Type B pancreatic cell (in vitro differentiated cells): ENCODE data around the gene SAP130. TPM values are rescaled to one million over a fixed set of nuclear protein-coding genes. Genes with fewer than 3 reads are reported as not detected.

Experiments used
- DNase-seq: peaks from one replicate; pipeline ENCODE4 v3.0.0; 2021; ENCODE audit warnings: mixed read lengths; ENCODE audit not compliant: unreplicated experiment; ENCODE audit errors: extremely low spot score
- H3K27ac Mint-ChIP-seq: 2 replicates; pipeline ENCODE4 v1.8.0; 2021; ENCODE audit warnings: mild to moderate bottlenecking, mixed read lengths
- H3K27me3 Mint-ChIP-seq: 2 replicates; pipeline ENCODE4 v1.8.0; 2021; ENCODE audit warnings: mixed read lengths
- H3K36me3 Mint-ChIP-seq: 2 replicates; pipeline ENCODE4 v1.8.0; 2021; ENCODE audit warnings: mixed read lengths
- H3K4me1 Mint-ChIP-seq: one replicate; pipeline ENCODE4 v1.8.0; 2021; ENCODE audit warnings: mixed read lengths; ENCODE audit not compliant: unreplicated experiment
- H3K4me3 Mint-ChIP-seq: 2 replicates; pipeline ENCODE4 v1.8.0; 2021; ENCODE audit warnings: mild to moderate bottlenecking, mixed read lengths
- H3K9me3 Mint-ChIP-seq: 2 replicates; pipeline ENCODE4 v1.8.0; 2021; ENCODE audit warnings: mixed read lengths
- total RNA-seq: library from RNA; stranded (reverse); gene quantifications from 2 replicates; pipeline ENCODE4 v1.2.1, GENCODE V29; 2021; ENCODE audit warnings: low replicate concordance
- TF ChIP-seq, protein P1 (sequence below): fragments of 200-600 bp; sonication (generic); conservative IDR thresholded peaks from 2 replicates; pipeline ENCODE4 v1.5.0; 2021; ENCODE audit warnings: antibody characterized with exemption, mild to moderate bottlenecking

SAP130 gene
- total RNA-seq, 1 donor from 2014 or later = 41.9 TPM

DNA sequence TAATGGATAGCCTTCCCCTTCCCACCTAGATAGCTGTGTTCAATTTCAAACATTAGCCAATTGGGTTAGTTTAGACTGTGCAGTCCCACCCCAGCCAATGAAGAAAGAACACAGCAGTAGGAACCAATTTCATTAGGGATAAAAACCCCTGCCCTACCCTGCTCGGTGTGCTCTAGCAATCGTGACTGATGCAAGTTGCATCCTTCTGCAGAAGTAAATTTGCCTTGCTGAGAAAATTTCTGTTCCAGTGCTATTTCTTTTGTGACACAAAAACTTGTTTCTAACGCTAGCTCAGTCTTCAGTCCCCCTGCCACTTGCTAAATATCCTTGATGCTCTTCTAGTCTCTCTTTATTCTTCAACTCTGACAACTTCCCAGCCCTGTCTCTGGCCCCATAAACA is 15.2 kb upstream of the SAP130 start:
- Mint-ChIP-seq H3K27ac (no peak overlapping the region), H3K36me3 (peaks cover 5% of the 10 kb centered on the region), H3K4me1 (no peaks in the 10 kb centered on the region), H3K4me3 (no peak overlapping the region), H3K9me3 (peaks cover 18% of the 10 kb centered on the region), H3K27me3 (no peaks in the 10 kb centered on the region)
- DNase-seq = no peak
- TF ChIP-seq, protein P1, sequence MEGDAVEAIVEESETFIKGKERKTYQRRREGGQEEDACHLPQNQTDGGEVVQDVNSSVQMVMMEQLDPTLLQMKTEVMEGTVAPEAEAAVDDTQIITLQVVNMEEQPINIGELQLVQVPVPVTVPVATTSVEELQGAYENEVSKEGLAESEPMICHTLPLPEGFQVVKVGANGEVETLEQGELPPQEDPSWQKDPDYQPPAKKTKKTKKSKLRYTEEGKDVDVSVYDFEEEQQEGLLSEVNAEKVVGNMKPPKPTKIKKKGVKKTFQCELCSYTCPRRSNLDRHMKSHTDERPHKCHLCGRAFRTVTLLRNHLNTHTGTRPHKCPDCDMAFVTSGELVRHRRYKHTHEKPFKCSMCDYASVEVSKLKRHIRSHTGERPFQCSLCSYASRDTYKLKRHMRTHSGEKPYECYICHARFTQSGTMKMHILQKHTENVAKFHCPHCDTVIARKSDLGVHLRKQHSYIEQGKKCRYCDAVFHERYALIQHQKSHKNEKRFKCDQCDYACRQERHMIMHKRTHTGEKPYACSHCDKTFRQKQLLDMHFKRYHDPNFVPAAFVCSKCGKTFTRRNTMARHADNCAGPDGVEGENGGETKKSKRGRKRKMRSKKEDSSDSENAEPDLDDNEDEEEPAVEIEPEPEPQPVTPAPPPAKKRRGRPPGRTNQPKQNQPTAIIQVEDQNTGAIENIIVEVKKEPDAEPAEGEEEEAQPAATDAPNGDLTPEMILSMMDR = no peak

DNA sequence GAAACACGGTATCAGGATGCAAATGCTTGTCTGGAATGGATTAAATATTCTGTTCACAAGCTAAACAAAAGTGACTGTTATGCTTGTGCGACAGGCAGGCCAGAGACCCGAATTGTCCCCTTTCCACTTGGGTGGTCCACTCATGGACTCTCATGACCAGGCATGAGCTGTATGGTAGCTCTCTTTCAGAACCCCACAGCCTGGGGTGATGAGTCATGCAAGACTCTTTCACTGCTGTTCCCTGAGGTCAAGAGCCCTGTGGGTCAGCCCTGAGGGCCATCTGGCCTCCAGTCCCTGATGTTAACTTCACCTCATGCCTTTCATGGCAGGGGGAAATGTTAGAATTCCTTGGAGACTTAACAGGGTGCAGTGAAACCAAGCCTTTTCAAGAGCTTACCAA is 13.7 kb upstream of the SAP130 start:
- H3K27me3 Mint-ChIP-seq = no peaks in the 10 kb centered on the region
- no peaks in the 10 kb centered on the region for H3K4me1 Mint-ChIP-seq
- peaks cover 27% of the 10 kb centered on the region for H3K9me3 Mint-ChIP-seq
- H3K4me3 Mint-ChIP-seq = no peak overlapping the region
- DNase-seq = no peak
- peaks cover 5% of the 10 kb centered on the region for H3K36me3 Mint-ChIP-seq
- TF ChIP-seq, protein P1 = no peak
- no peak overlapping the region for H3K27ac Mint-ChIP-seq

DNA sequence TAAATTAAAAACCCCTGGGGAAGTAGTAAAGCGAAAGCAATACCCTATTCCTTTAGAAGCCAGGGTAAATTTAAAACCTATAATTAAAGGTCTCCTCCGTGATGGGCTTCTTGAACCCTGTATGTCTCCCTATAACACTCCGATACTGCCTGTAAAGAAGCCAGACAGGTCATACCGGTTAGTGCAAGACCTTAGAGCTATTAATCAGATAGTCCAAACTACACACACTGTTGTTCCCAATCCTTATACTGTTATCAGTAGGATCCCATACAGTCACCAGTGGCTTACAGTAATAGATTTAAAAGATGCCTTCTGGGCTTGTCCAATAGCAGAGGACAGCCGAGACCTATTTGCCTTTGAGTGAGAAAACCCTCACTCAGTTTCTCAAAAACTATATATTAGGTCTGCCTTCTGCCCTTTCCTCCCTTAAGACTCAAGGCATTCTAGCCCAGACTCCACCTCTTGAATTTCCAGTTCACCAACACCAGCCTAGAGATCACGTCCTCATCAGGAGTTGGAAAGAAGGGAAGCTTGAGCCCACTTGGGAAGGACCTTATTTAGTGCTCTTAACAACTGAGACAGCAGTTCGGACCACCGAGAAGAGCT is 12.4 kb upstream of the SAP130 start:
- Mint-ChIP-seq H3K9me3 (peaks cover 31% of the 10 kb centered on the region), H3K36me3 (peaks cover 5% of the 10 kb centered on the region)
- DNase-seq = no peak

DNA sequence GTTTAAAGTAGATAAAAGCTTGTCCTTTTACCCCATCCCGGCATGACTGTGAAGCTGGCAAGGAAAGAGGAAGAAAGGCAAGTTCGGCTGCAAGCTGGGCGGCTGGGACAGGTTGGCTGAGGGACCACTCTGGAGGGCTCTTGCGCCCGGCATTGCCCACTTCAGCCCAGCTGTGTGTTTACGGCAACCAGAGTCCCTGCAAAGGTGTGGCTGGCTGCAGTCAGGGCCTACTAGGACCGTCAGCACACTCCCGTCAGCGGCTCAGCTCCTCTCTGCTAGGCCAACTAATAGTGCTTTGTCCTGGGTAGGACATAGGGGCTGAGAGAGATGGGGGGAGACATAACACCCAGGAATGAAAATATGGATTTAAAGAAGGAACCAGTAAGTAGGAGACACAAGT is 11.7 kb upstream of the SAP130 start:
- Mint-ChIP-seq H3K36me3 (peaks cover 5% of the 10 kb centered on the region), H3K27ac (peak overlapping the region; percentile 81), H3K4me3 (peak overlapping the region; percentile 25), H3K27me3 (no peaks in the 10 kb centered on the region), H3K9me3 (peaks cover 31% of the 10 kb centered on the region), H3K4me1 (no peaks in the 10 kb centered on the region)
- no peak for DNase-seq
- TF ChIP-seq, protein P1 = no peak

More for the DNA sequence above, 12.4 kb upstream of the SAP130 start:
- peak overlapping the region; percentile 74 for H3K4me3 Mint-ChIP-seq
- no peaks in the 10 kb centered on the region for H3K27me3 Mint-ChIP-seq
- TF ChIP-seq, protein P1 = no peak
- peak overlapping the region; percentile 81 for H3K27ac Mint-ChIP-seq
- no peaks in the 10 kb centered on the region for H3K4me1 Mint-ChIP-seq

DNA sequence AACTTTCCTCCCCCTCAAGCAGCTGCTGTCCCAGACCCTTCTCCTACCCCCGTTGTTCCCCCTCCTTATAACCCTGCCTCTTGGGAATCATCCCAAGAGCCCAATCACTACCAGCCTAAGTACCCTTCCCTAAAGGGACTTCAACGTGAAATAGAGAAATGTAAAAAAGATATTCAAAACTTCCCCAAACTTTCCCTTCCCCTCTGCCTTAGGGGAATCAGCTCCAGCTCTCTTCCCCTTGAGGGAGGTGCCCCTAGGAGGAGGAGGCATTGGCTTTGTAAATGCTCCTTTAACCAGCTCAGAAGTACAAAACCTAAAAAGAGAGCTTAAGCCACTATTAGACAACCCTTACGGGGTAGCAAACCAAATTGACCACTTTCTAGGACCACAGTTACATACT is 10.6 kb upstream of the SAP130 start:
- Mint-ChIP-seq H3K27ac (no peak overlapping the region), H3K4me3 (no peak overlapping the region), H3K9me3 (peaks cover 31% of the 10 kb centered on the region), H3K4me1 (no peaks in the 10 kb centered on the region), H3K36me3 (peaks cover 5% of the 10 kb centered on the region), H3K27me3 (no peaks in the 10 kb centered on the region)
- TF ChIP-seq, protein P1 = no peak
- DNase-seq = no peak

DNA sequence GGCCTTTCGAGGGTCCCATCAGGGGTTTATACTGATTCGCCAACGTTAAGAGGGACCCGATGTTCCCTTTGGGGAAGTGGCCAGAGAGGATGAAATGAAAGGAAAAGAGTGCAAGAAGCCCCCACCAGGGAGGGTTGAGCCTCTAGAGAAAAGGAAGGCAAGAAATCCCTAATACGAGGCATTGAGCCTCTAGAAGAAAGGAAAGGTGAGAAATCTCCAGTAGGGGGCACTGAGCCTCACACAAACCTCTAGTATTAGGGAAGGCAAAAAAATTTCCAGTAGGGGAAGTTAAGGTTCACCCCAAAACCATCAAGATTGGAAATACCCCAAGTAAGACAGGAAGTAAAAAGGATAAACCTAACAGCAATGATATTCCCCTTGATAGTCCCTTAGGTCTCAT is 9.8 kb upstream of the SAP130 start:
- Mint-ChIP-seq H3K27me3 (peaks cover 4% of the 10 kb centered on the region), H3K4me1 (no peaks in the 10 kb centered on the region), H3K9me3 (peaks cover 30% of the 10 kb centered on the region), H3K4me3 (no peak overlapping the region), H3K36me3 (peaks cover 5% of the 10 kb centered on the region), H3K27ac (no peak overlapping the region)
- no peak for DNase-seq
- TF ChIP-seq, protein P1 = no peak
